Cardiac septum (tissue), 1 donor: Measurements from ENCODE around the gene COLGALT1. TPM values are rescaled to one million over a fixed set of nuclear protein-coding genes. Genes with fewer than 3 reads are reported as not detected.
"Not testable (repeated sequence)": the region's sequence is repeated elsewhere in the genome, so short reads cannot be mapped to it uniquely, and the experiment has no call there.

Experiments
- DNase-seq: peaks from one replicate; pipeline ENCODE4 v3.0.0-alpha.2; 2020; ENCODE audit warnings: low spot score
- intact Hi-C: fragments of 100-400 bp; cut with DNase I; formaldehyde crosslinking; loops from one replicate; pipeline ENCODE4 v1.14.0; 2022
- total RNA-seq: library from RNA; stranded (reverse); fragmentation: NEBNext Ultra II Directional; extraction: Animal tissue kit (Norgen Biotek cat#: 25700); gene quantifications from one replicate; pipeline ENCODE4 v1.2.1, GENCODE V29; 2021
- donor health status: DM: no; HTN: no; CAD: no.

COLGALT1 gene
- total RNA-seq, 1 donor from 2014 or later: 41.1 TPM

DNA sequence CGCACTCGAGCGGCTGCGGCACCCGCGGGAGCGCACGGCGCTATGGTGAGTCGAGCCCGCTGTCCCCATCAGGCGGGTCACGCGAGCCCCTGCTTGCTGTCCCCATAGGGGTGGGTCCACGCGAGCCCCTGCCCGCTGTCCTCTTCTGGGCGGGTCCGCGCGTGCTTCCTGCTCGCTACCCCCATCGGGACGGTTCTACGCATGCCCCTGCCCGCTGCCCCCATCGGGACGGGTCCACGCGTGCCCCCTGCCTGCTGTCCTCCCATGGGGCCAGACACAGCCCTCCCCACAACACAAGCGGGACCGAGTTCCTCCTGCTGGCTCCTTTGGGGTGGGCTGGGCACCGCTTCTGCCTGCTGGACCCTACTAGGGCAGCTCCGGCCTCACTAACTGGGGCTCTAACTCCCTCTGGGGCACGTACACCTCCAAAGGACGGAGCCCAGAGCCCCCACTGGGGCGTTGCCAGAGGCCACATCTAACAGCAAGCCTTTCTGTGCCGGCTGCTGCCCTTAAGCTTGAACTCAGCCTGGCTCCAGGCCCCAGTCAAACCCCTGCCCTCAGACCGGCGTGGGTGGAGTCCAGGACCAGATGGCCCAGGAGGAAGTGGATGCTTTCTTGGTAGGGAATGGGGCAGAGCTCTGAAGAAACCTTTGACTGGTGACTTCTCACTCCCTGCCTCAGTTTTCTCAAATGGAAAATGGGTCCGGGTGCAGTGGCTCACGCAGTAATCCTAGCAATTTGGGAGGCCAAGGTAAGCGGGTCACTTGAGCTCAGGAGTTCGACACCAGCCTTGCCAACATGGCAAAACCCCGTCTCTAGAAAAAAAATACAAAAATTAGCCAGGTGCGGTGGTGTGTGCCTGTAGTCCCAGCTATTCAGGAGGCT lies 722 bp downstream of the COLGALT1 start:
- peak; percentile 81 for DNase-seq

DNA sequence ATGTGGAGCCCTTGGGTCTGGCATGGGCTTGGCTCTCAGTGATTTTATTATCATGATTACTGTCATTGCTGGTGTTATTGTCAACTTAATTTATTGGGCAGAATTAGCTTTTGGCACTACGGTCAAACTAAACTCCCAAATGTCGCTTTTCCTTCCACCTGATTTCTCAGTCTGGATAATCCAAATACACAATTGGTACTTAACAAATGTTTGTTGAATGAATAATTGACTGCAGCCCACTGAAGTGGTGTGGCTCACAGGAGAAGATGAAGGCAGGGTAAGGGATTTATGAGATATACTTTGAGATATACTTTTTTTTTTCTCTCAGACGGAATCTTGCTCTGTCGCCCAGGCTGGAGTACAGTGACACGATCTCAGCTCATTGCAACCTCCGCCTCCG lies 1.5 kb downstream of the COLGALT1 start:
- DNase-seq: no peak
- intact Hi-C loops: no loop called here

More for the DNA sequence above, 722 bp downstream of the COLGALT1 start:
- intact Hi-C loops: loop anchor here (2.0 kb wide), 1 partner anchor 43 kb away; no protein-coding TSS in a partner anchor

DNA sequence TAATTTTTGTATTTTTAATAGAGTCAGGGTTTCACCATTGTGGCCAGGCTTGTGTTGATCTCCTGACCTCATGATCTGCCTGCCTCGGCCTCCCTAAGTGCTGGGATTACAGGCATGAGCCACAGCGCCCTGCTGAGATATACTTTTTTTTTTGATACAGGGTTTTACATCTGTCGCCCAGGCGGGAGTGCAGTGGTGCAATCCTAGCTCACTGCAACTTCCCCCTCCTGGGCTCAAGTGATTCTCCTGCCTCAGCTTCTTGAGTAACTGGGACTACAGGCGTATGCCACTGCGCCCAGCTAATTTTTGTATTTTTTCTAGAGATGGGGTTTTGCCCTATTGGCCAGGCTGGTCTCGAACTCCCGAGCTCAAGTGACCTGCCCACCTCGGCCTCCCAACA lies 2.0 kb downstream of the COLGALT1 start:
- intact Hi-C loops: no loop called here

DNA sequence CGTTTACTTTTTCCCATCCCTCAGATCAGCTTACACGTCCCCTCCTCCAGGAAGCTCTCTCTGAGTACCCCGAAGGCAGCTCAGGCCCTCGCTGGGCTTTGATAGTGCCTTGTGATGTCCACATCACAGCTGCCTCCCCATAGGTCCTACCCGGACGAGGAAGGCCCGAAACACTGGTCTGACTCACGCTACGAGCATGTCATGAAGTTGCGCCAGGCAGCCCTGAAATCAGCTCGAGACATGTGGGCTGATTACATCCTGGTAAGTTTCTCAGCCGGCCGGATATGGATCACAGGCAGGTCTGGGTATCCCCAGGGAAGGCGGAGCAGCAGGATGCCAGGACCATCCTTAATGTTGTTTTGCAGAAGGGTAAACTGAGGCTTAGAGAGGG lies 4.8 kb downstream of the COLGALT1 start:
- intact Hi-C loops: no loop called here
- no peak for DNase-seq

More for the DNA sequence above, 2.0 kb downstream of the COLGALT1 start:
- DNase-seq: no peak

DNA sequence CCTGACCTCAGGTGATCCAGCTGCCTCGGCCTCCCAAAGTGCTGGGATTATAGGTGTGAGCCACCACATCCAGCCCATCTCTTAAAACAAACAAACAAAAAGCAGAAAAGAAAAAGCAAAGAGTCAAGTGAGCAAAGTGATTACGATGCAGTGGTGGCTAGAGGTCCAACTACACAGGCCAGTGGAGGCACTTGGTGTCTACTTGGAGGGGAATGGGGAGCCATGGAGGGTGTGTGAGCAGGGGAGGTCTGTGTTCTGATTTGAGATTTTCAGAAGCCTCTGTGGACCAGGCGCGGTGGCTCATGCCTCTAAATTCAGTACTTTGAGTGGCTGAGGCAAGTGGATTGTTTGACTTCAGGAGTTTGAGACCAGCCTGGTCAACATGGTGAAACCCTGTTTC lies 6.6 kb downstream of the COLGALT1 start:
- intact Hi-C loops: no loop called here
- DNase-seq: no peak

DNA sequence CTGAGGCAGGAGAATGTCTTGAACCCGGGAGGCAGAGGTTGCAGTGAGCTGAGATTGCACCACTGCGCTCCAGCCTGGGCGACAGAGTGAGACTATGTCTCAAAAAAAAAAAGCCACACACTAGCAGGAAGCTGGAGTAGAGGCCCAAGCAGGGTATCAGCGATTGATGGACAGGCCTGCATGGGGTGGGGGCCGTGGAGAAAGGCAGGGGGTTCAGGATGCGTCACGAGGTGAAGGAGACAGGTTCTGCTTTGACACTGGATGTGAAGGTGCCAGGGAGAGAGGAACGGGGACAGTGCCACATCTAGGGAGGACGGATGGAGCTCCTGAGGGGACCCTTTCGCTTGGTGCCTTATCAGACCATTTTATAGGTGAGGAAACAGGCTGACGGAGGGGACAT lies 7.1 kb downstream of the COLGALT1 start:
- DNase-seq: no peak
- intact Hi-C loops: no loop called here

DNA sequence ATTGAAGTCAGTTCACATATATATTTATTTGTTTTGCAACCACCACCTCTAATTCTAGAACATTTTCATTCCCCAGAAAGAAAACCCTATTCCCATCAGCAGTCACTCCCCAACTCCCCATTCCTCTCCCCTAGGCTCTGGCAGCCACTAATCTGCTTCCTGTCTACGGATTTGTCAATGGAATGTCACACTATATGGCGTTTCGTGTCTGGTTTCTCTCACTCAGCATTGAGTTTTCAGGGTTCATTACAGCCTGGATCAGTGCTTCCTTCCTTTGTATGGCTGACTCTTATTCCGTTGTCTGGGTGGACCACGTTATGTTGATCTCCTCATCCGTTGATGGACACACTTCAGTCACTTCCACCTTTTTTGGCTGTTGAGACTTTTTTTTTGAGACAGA lies 9.3 kb downstream of the COLGALT1 start:
- DNase-seq: no peak
- intact Hi-C loops: no loop called here

DNA sequence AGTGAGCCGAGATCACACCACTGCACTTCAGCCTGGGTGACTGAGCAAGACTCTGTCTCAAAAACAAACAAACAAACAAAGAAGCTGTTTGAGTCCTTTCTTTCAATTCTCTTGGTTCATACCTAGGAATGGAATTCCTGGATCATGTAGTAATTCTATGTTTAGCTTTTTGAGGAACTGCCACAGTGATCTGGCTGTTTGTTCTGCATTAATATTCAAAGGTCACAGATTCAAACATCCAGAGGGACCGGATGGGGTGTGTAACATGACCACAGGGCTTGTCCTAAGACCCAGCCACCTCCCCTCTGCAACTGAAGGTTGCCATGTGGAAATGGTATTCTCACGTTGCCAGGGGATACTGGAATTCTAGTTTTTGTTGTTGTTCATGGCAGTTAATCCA lies 10.2 kb downstream of the COLGALT1 start:
- no peak for DNase-seq
- intact Hi-C loops: no loop called here

DNA sequence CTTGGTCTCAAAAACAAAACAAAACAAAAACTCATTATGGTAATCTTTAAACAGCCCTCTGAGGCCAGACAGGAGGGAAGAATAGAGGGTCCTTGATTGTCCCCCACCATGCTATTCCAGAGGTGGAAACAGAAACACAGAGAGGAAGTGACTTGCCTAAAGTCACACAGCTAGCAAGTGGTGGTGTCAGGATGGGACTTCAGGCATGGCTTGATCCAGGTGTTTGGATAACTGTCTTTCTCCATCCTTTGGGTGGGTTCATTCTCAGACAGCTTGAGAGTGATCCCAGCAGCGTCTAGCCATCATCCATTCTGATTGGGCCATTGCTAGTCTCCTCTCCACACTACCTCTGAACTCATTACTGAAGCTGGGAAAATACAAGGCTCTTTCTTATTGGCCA lies 12.5 kb downstream of the COLGALT1 start:
- intact Hi-C loops: no loop called here

DNA sequence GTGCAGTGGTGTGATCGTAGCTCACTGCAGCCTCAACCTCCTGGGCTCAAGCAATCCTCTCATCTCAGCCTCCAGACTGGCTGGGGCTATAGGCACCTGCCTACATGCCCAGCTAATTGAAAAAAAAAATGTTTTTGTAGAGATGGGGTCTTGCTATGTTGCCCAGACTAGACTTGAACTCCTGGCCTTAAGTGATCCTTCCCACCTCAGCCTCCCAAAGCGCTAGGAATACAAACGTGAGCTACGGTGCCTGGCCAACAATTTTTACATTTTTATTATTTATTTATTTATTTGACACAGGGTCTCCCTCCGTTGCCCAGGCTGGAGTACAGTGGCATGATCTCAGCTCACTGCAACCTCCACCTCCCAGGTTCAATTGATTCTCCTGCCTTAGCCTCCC lies 14.8 kb downstream of the COLGALT1 start:
- DNase-seq, intact Hi-C loops: not testable (repeated sequence)

More for the DNA sequence above, 12.5 kb downstream of the COLGALT1 start:
- DNase-seq: no peak

DNA sequence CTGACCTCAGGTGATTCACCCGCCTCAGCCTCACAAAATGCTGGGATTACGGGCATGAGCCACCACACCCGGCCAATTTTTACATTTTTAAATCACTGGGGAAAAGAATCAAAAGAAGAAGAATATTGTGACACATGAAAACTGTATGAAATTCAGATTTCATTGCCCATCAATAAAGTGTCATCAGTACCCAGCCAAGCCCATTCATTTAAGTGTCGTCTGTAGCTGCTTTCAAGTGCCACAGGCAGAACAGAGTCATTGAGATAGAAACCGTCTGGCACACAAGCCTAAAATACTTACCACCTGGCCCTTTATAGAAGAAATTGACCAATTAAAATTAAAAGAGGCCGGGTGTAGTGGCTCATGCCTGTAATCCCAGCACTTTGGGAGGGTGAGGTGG lies 15.3 kb downstream of the COLGALT1 start:
- no peak for DNase-seq
- intact Hi-C loops: no loop called here

DNA sequence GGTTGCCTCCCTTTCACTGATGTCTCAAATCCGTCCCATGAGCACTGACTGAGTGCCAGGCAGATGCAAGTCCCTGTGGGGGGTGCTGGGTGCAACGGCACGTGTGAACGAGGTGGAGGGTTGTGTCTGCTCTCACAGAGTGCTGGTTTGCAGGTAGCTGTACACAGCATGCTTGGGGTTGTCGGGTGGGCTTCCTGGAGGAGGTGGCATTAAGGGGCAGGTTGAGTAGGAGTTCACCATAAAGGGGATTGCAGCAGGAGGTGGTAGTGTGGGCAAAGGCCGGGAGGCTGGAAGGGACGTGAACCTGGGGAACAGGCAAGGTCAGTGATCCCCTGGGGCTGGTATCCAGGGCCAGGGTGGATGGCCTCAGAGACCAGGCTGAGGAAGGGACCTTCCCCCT lies 17.2 kb downstream of the COLGALT1 start:
- intact Hi-C loops: no loop called here
- DNase-seq: no peak

DNA sequence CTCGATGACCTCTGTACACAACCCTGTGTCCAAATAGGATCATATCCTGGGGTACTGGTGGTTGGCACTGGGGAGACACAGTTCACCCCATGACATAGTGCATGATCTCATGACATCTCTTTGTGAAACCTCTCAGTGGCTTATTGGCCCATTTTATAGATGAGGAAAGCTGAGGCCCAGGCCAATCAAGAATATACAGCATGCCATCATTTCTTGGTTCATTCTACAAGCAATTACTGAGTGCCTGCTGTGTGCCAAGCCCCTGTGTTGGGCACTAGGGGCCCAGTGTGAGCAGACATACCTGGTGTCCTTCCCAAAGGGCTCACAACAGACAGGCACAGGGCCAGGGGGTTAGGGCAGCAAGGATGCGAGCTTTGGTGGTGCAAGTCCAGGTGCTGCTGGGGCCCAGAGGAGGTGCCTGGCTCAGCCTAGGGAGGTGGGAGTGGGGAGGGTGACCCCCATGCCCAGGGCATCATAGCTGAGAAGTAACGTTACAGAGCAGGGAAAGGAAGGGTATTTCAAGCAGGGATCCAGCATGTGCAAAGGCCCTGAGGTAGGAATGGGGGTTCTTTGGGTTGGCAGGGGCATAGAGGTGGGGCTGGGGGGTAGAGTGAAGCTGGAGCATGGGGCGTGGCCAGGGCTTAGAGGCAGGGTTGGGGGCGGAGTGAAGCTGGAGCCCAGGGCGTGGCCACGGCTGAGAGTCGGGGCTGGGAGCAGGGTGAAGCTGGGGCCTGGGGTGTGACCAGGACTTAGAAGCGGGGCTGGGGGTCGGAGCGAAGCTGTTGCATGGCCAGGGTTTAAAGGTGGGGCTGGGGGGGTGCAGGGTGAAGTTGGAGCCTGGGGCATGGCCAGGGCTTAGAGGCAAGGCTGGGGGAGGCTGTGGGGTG lies 20.7 kb downstream of the COLGALT1 start:
- no peak for DNase-seq
- intact Hi-C loops: loop anchor here (2.0 kb wide), 1 partner anchor 37 kb away; no protein-coding TSS in a partner anchor

DNA sequence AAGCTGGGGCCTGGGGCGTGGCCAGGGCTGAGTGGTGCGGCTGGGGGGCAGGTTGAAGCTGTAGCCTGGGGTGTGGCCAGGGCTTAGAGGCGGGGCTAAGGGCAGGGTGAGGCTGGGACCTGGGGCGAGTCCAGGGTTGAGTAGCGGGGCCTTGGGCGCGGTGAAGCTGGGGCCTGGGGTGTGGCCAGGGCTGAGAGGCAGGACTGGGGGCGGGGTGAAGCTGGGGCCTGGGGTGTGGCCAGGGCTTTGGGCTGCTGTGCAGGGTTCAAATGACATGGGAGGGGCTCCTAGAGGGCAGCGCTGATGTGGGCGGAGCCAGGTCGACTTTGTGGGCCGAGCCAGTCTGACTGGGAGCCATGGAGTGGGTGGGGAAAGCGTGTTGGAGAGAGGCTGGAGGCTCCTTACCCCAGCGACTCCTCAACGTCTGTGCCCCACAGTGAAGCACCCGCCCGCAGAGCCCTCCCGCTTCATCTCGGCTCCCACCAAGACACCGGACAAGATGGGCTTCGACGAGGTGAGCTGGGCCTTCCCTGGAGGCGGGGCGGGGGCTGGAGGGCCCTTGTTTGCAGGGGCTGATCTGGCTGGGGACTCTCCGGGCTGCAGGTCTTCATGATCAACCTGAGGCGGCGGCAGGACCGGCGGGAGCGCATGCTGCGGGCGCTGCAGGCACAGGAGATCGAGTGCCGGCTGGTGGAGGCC lies 21.5 kb downstream of the COLGALT1 start:
- intact Hi-C loops: no loop called here
- DNase-seq: no peak

DNA sequence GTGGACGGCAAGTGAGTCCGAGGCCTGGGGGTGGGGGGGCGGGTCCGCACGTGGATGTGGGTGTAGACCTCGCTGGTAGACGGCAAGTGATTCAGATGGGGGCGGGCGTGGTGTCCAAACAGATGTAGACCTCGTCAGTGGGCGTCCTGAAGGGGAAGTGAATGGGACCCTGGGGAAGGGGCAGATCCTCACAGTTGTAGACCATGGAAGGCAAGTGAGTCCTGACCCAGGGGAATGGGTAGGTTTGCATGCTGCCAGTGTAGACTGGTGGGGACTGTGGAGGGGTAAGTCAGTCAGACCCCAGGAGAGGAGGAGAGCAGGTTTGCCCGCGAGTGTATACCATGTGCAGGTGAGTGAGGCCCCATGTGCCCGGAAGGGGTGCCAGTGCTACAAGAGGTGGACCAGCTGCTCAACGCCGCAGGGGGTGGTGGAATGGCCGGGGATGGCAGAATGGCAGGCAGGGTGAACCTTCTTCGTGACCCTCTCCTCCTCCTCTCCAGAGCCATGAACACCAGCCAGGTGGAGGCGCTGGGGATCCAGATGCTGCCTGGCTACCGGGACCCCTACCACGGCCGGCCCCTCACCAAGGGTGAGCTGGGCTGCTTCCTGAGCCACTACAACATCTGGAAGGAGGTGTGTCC lies 22.1 kb downstream of the COLGALT1 start:
- DNase-seq: no peak
- intact Hi-C loops: no loop called here

DNA sequence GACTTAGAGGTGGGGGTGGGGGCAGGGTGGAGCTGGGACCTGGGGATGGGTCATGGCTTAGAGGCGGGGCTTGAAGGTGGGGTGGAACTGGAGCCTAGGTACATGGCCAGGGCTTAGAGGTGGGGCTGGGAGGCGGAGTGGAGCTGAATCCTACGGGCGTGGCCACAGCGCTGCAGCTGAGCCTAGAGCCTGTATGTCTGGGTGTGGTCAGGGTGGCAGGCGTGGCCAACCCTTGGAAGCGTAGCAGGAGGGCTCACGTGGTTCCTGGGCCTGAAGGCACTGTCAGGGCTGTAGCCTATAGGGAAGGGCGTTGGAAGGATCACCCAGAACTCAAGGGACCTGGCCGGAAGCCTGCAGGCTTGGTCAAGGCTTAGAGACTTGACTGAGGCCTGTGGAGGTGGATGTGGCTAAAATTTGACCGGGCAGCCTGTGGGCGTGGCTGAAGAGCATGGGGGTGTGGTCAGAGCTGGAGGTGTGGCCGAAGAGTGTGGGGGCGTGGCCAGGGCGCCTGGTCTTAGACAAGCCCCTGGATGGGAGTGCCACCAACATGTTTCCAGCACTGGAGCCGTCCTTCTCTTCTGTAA lies 24.3 kb downstream of the COLGALT1 start:
- intact Hi-C loops: no loop called here
- DNase-seq: no peak

DNA sequence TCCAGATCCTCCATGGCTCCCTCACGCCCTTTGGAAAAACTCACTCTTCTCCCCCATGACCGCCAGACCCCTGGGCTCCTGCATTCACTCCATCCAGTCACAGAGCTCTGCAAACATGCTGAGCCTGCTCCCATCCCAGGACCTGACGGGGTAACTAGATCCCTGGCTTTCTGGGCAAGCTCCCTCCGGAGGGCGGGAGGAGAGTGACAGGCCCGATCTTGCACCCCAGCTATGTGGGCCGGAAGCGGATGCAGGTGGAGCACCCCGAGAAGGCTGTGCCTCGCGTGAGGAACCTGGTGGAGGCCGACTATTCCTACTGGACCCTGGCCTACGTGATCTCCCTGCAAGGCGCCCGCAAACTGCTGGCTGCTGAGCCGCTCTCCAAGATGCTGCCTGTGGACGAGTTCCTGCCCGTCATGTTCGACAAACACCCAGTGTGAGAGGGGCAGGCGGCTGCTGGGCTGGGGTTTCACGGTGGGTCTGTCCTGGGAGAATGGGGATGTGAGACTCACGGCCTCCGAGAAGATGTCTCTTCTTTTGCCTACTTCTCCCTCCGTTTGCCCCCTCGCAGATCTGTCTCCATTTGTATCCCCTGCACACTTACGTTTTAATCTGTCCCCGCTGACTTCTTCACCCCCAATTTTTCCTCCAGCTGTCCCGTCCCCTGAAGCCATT lies 25.2 kb downstream of the COLGALT1 start:
- DNase-seq: no peak
- intact Hi-C loops: no loop called here

DNA sequence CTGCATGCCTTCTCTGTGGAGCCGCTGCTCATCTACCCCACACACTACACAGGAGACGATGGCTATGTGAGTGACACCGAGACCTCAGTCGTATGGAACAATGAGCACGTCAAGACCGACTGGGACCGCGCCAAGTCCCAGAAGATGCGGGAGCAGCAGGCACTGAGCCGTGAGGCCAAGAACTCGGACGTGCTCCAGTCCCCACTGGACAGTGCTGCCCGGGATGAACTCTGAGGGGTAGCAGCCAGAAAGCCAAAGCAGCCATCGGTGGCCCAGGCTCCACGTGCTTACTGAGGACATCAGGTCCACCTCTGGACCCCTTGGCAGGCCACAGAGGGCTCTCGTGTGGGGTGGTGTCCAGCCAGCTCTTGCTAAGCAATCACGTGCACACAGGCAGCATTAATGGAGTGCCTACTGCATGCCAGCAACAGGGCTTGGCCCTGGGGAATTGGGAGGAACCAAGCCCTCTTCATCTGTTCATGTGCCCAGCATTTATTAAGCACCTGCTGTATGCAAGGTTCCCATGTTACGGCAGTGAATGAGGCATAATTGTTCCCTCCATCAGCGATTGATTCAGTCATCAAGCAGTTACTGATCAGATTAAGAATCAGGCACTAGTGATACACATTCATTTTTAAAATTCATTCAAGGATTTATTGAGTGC lies 25.9 kb downstream of the COLGALT1 start:
- DNase-seq: no peak
- intact Hi-C loops: no loop called here
